Body of pancreas (tissue), 4 donors: ENCODE measurements around the gene OR6K2.

ENCODE experiments used
- POLR2A ChIP-seq, 3 donors: fragments of 450-650 bp; IDR thresholded peaks; one replicate each; pipeline ENCODE4 v1.6.1; 2016; ENCODE audit warnings: antibody characterized with exemption in 3 of 3, mild to moderate bottlenecking in 2 of 3
- TF ChIP-seq, protein P1 (sequence below), 7 experiments: fragments of 450-650 bp in 4 of 7; fragments of 200-600 bp in 3 of 7; sonication (generic) in 3 of 7; IDR thresholded peaks; one replicate each; pipeline ENCODE4 v1.5.1; 2016 to 2019; ENCODE audit warnings: antibody characterized with exemption in 7 of 7

DNA sequence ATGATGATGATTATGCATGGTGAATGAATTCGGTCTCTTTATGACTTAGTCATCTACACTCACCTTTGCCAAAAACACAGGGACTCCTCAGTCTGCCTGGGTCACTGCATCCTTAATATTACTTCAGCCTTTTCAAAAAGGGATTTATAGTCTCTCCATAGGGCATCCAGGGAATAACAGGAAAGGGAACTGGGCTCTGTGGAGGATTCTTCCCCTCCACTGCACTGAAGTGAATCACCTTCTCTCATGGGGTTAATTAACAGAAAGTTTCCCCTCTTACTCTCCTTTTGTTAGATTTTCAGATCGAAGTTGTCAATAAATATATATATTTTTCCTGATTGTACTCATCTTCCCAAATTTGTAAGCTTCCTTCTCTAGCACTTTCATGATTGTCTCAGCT, 20.2 kb upstream of the OR6K2 start, which contains the start of gene OR6K3:
- TF ChIP-seq, protein P1, sequence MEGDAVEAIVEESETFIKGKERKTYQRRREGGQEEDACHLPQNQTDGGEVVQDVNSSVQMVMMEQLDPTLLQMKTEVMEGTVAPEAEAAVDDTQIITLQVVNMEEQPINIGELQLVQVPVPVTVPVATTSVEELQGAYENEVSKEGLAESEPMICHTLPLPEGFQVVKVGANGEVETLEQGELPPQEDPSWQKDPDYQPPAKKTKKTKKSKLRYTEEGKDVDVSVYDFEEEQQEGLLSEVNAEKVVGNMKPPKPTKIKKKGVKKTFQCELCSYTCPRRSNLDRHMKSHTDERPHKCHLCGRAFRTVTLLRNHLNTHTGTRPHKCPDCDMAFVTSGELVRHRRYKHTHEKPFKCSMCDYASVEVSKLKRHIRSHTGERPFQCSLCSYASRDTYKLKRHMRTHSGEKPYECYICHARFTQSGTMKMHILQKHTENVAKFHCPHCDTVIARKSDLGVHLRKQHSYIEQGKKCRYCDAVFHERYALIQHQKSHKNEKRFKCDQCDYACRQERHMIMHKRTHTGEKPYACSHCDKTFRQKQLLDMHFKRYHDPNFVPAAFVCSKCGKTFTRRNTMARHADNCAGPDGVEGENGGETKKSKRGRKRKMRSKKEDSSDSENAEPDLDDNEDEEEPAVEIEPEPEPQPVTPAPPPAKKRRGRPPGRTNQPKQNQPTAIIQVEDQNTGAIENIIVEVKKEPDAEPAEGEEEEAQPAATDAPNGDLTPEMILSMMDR (IDR thresholded peaks at IDR 0.05): no peak
- TF ChIP-seq POLR2A (IDR thresholded peaks at IDR 0.05): no peak
